IMR-90 (cell line): ENCODE data around the gene BICD1. TPM values are rescaled to one million over a fixed set of nuclear protein-coding genes. Genes with fewer than 3 reads are reported as not detected.

Experiments
- ATAC-seq: fragments of 200-7000 bp; cut with Tn5 transposase; 2 replicates; pipeline ENCODE4 v1.9.1; 2020; ENCODE audit warnings: low read depth, mild to moderate bottlenecking, moderate library complexity
- BruUV-seq: library from RNA; stranded (reverse); fragments of 400-500 nt; replicated peaks from 2 replicates; lab custom pipeline; 2021; lab: Mats Ljungman, UMichigan
- CTCF ChIA-PET: fragments of 300-600 bp; formaldehyde crosslinking; extraction: SDS; loops from one replicate; lab custom pipeline; 2021; ENCODE audit warnings: antibody characterized with exemption; lab: Yijun Ruan, JAX
- POLR2A ChIA-PET: fragments of 300-600 bp; sonication (Branson Sonifier 250); formaldehyde crosslinking; loops from one replicate; lab custom pipeline; 2022; ENCODE audit warnings: antibody characterized with exemption; ENCODE audit not compliant: unreplicated experiment; lab: Charles Lee
- DNase-seq: peaks from one replicate; pipeline ENCODE4 v3.0.0; 2013
- H2AFZ ChIP-seq: replicated peaks from 2 replicates; pipeline ENCODE3; 2013; ENCODE audit warnings: low read length, mild to moderate bottlenecking; ENCODE audit not compliant: poor library complexity
- H2AK5ac ChIP-seq: 2 replicates; pipeline ENCODE4 v1.6.1; 2013; ENCODE audit warnings: low read depth, low read length, inconsistent platforms
- H2AK9ac ChIP-seq: replicated peaks from 2 replicates; pipeline ENCODE3; 2013; ENCODE audit warnings: mild to moderate bottlenecking, low read depth, low read length, moderate library complexity; ENCODE audit not compliant: poor library complexity
- H2BK120ac ChIP-seq: 2 replicates; pipeline ENCODE4 v1.6.1; 2013; ENCODE audit warnings: low read depth, low read length, inconsistent platforms
- H2BK15ac ChIP-seq: 3 replicates; pipeline ENCODE4 v1.6.1; 2013; ENCODE audit warnings: low read depth, low read length, inconsistent platforms
- H2BK20ac ChIP-seq: 2 replicates; pipeline ENCODE4 v1.6.1; 2013; ENCODE audit warnings: low read depth, mild to moderate bottlenecking, inconsistent platforms, low read length, moderate library complexity
- H2BK5ac ChIP-seq: 2 replicates; pipeline ENCODE4 v1.6.1; 2013; ENCODE audit warnings: mild to moderate bottlenecking, low read depth, low read length, inconsistent platforms; ENCODE audit not compliant: poor library complexity, severe bottlenecking
- H3K14ac ChIP-seq: replicated peaks from 2 replicates; pipeline ENCODE4 v1.6.1; 2013; ENCODE audit warnings: low read depth, low read length, inconsistent platforms
- H3K18ac ChIP-seq: 2 replicates; pipeline ENCODE4 v1.6.1; 2013; ENCODE audit warnings: low read depth, low read length, control low read depth
- H3K23ac ChIP-seq: 2 replicates; pipeline ENCODE4 v1.6.1; 2013; ENCODE audit warnings: low read depth, low read length, inconsistent platforms
- H3K27ac ChIP-seq: 2 replicates; pipeline ENCODE4 v1.5.1; 2013; ENCODE audit warnings: mild to moderate bottlenecking, control low read depth, low read length; ENCODE audit not compliant: insufficient read depth
- H3K27me3 ChIP-seq: 2 replicates; pipeline ENCODE4 v1.6.1; 2013; ENCODE audit warnings: low read length; ENCODE audit not compliant: control insufficient read depth, insufficient read depth
- H3K36me3 ChIP-seq: 2 replicates; pipeline ENCODE4 v1.6.1; 2013; ENCODE audit warnings: low read length, mixed read lengths; ENCODE audit not compliant: control insufficient read depth, insufficient read depth
- H3K4ac ChIP-seq: 2 replicates; pipeline ENCODE4 v1.6.1; 2013; ENCODE audit warnings: low read depth, low read length, inconsistent platforms
- H3K4me1 ChIP-seq: 2 replicates; pipeline ENCODE4 v1.6.1; 2013; ENCODE audit warnings: low read length, mixed read lengths; ENCODE audit not compliant: control insufficient read depth, insufficient read depth
- H3K4me2 ChIP-seq: 2 replicates; pipeline ENCODE4 v1.6.1; 2013; ENCODE audit warnings: low read depth, mild to moderate bottlenecking, control low read depth, low read length, moderate library complexity
- H3K4me3 ChIP-seq: 2 replicates; pipeline ENCODE4 v1.5.1; 2013; ENCODE audit warnings: low read depth, mild to moderate bottlenecking, control low read depth, low read length, moderate library complexity; ENCODE audit not compliant: insufficient read depth
- H3K56ac ChIP-seq: 2 replicates; pipeline ENCODE4 v1.6.1; 2013; ENCODE audit warnings: low read length, inconsistent platforms; ENCODE audit not compliant: insufficient read depth; ENCODE audit errors: extremely low read depth
- H3K79me1 ChIP-seq, 2 experiments: 2 replicates each; pipeline ENCODE4 v1.6.1; 2013; ENCODE audit warnings: low read length in 2 of 2, inconsistent platforms in 1 of 2, low read depth in 1 of 2
- H3K9ac ChIP-seq: 2 replicates; pipeline ENCODE4 v1.6.1; 2013; ENCODE audit warnings: low read depth, low read length, control low read depth
- H3K9me1 ChIP-seq: 2 replicates; pipeline ENCODE4 v1.6.1; 2013; ENCODE audit warnings: low read length, inconsistent platforms; ENCODE audit not compliant: insufficient read depth
- H3K9me3 ChIP-seq: 2 replicates; pipeline ENCODE4 v1.6.1; 2013; ENCODE audit warnings: low read length; ENCODE audit not compliant: control insufficient read depth, insufficient read depth
- H4K20me1 ChIP-seq: 2 replicates; pipeline ENCODE4 v1.6.1; 2013; ENCODE audit warnings: low read length, inconsistent platforms; ENCODE audit not compliant: insufficient read depth
- H4K5ac ChIP-seq: 2 replicates; pipeline ENCODE4 v1.6.1; 2013; ENCODE audit warnings: mild to moderate bottlenecking, low read depth, low read length, control low read depth
- H4K8ac ChIP-seq, 2 experiments: 2 replicates each; pipeline ENCODE4 v1.6.1; 2013; ENCODE audit warnings: low read depth in 2 of 2, low read length in 2 of 2, control low read depth in 1 of 2, inconsistent platforms in 1 of 2
- H4K91ac ChIP-seq: 2 replicates; pipeline ENCODE4 v1.6.1; 2013; ENCODE audit warnings: low read depth, low read length, inconsistent platforms; ENCODE audit not compliant: insufficient read depth
- BHLHE40 ChIP-seq: fragments of 150-350 bp; IDR thresholded peaks from 2 replicates; pipeline ENCODE4 v1.6.1; 2016; ENCODE audit warnings: mild to moderate bottlenecking, low read depth, low read length
- CEBPB ChIP-seq: IDR thresholded peaks from 2 replicates; pipeline ENCODE4 v1.6.1; 2012; ENCODE audit warnings: low read depth, low read length, improper control_type of control experiment
- CHD1 ChIP-seq: IDR thresholded peaks from 2 replicates; pipeline ENCODE4 v1.6.1; 2012; ENCODE audit warnings: low read depth, low read length, improper control_type of control experiment
- FOS ChIP-seq: fragments of 150-350 bp; IDR thresholded peaks from 2 replicates; pipeline ENCODE4 v1.6.1; 2016; ENCODE audit warnings: low read depth, low read length
- MAFK ChIP-seq: IDR thresholded peaks from 2 replicates; pipeline ENCODE4 v1.6.1; 2012; ENCODE audit warnings: low read depth, low read length, improper control_type of control experiment
- MAZ ChIP-seq: IDR thresholded peaks from 2 replicates; pipeline ENCODE4 v1.6.1; 2012; ENCODE audit warnings: low read depth, mild to moderate bottlenecking, low read length, improper control_type of control experiment, moderate library complexity, borderline replicate concordance
- MXI1 ChIP-seq: IDR thresholded peaks from 2 replicates; pipeline ENCODE4 v1.6.1; 2012; ENCODE audit warnings: low read depth, mild to moderate bottlenecking, low read length, moderate library complexity, borderline replicate concordance
- NFE2L2 ChIP-seq: fragments of 150-350 bp; IDR thresholded peaks from 2 replicates; pipeline ENCODE4 v1.6.1; 2016; ENCODE audit warnings: low read depth, mild to moderate bottlenecking, low read length
- POLR2A ChIP-seq: IDR thresholded peaks from 2 replicates; pipeline ENCODE4 v1.6.1; 2012; ENCODE audit warnings: mild to moderate bottlenecking, low read depth, low read length
- RAD21 ChIP-seq: IDR thresholded peaks from 2 replicates; pipeline ENCODE4 v1.6.1; 2012; ENCODE audit warnings: low read length, improper control_type of control experiment
- RCOR1 ChIP-seq: IDR thresholded peaks from 2 replicates; pipeline ENCODE4 v1.6.1; 2012; ENCODE audit warnings: mild to moderate bottlenecking, low read length, improper control_type of control experiment; ENCODE audit not compliant: insufficient replicate concordance
- RFX5 ChIP-seq: IDR thresholded peaks from 2 replicates; pipeline ENCODE4 v1.8.0; 2012; ENCODE audit warnings: low read depth, mild to moderate bottlenecking, low read length, moderate library complexity
- SMC3 ChIP-seq: fragments of 150-350 bp; IDR thresholded peaks from 2 replicates; pipeline ENCODE4 v1.6.1; 2016; ENCODE audit warnings: low read depth, mild to moderate bottlenecking, antibody characterized with exemption, low read length, moderate library complexity
- WGBS, 2 experiments: methylation state at CpG; one replicate each; pipeline versions ENCODE4 v1.1.5 to v1.1.7; 2013; ENCODE audit warnings: missing lambda C conversion rate in 2 of 2; ENCODE audit not compliant: insufficient read length in 1 of 2; ENCODE audit errors: extremely low coverage in 2 of 2; 5-methylcytosine and 5-hydroxymethylcytosine counted together
- dilution Hi-C: fragments of 300-500 bp; cut with HindIII; formaldehyde crosslinking; loops from one replicate; pipeline ENCODE4 v1.14.3; 2018; ENCODE audit warnings: low sequenced_read_pairs; ENCODE audit not compliant: unreplicated experiment
- in situ Hi-C: fragments of 300-500 bp; cut with MboI; formaldehyde crosslinking; loops from 3 replicates; pipeline ENCODE4 v1.14.3; 2019; ENCODE audit warnings: low sequenced_read_pairs, inconsistent platforms, mixed read lengths
- intact Hi-C: fragments of 100-400 bp; cut with micrococcal nuclease; formaldehyde crosslinking; loops from 2 replicates; pipeline ENCODE4 v1.10.0; 2022
- polyA plus RNA-seq, 3 experiments: library from polyadenylated mRNA; depleted of rRNA; stranded (reverse); fragments of >200 nt; gene quantifications; 2 replicates each; pipeline ENCODE4 v1.2.3, GENCODE V29; 2012; ENCODE audit warnings: low replicate concordance in 1 of 3
- total RNA-seq: library from RNA; depleted of rRNA; stranded (reverse); fragments of >200 nt; gene quantifications from 2 replicates; pipeline ENCODE4 v1.2.3, GENCODE V29; 2012
- TF ChIP-seq, protein P1 (sequence below): fragments of 150-350 bp; IDR thresholded peaks from 2 replicates; pipeline ENCODE4 v1.6.1; 2016; ENCODE audit warnings: low read depth, mild to moderate bottlenecking, low read length, moderate library complexity, borderline replicate concordance
- TF ChIP-seq, protein P2 (sequence below): conservative IDR thresholded peaks from 2 replicates; pipeline ENCODE4 v1.5.1; 2012; ENCODE audit warnings: mild to moderate bottlenecking, low read depth, low read length, improper control_type of control experiment
- TF ChIP-seq, protein P3 (sequence below): fragments of 150-350 bp; IDR thresholded peaks from 2 replicates; pipeline ENCODE4 v1.6.1; 2017; ENCODE audit warnings: mild to moderate bottlenecking, antibody characterized with exemption, low read length, low read depth

Gene BICD1
- total and polyA plus RNA-seq, 2 of the 4 experiments (the other 2 are of a cell fraction): 17.2 to 21.8 TPM

DNA sequence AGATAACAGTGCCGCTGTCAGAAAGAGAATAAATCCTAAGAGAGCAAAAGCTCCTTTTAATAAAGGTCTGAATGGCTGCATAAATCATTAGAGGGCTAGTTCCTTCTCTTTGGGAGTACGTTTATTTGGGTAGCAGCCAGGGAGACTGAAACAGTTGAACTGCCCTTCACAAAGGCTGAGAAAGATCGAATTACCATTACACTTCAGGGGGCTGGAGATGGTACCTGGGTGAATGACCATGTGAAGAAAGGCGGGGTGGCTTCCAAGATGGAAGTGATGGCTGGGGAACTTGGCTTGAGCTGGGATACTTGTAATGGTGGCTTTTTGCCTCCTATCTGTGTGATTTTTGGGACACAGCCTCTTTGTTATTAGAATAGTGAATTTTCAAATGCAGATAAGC, 291.0 kb downstream of the BICD1 start:
- Histone ChIP-seq H3K27ac (no peak overlapping the region), H3K9ac (no peak overlapping the region), H3K4me1 (no peaks in the 10 kb centered on the region), H3K4me2 (no peak overlapping the region), H2BK20ac (no peak overlapping the region), H2BK120ac (no peak overlapping the region), H2BK15ac (no peak overlapping the region), H2AK9ac (no peak overlapping the region), H3K14ac (no peak overlapping the region), H2BK5ac (no peak overlapping the region), H3K79me1 (no peaks in the 10 kb centered on the region), H3K56ac (no peak overlapping the region), H2AK5ac (no peak overlapping the region), H4K8ac (no peak overlapping the region), H4K91ac (no peak overlapping the region), H3K18ac (no peak overlapping the region), H4K5ac (no peak overlapping the region), H4K20me1 (no peaks in the 10 kb centered on the region; the same call in 1 of the 2 replicates), H3K9me1 (no peaks in the 10 kb centered on the region), H3K36me3 (no peaks in the 10 kb centered on the region), H3K23ac (no peak overlapping the region), H3K4ac (no peak overlapping the region), H3K27me3 (peaks cover 31% of the 10 kb centered on the region), H2AFZ (no peak overlapping the region), H3K9me3 (no peaks in the 10 kb centered on the region), H3K4me3 (no peak overlapping the region)
- dilution Hi-C loops: no loop called here
- TF ChIP-seq BHLHE40 (no peak), CHD1 (no peak), MAZ (no peak), RAD21 (no peak), NFE2L2 (no peak), FOS (no peak), MXI1 (no peak), SMC3 (no peak), CEBPB (no peak), POLR2A (no peak), RCOR1 (no peak), RFX5 (no peak), MAFK (no peak)
- TF ChIP-seq, protein P1, sequence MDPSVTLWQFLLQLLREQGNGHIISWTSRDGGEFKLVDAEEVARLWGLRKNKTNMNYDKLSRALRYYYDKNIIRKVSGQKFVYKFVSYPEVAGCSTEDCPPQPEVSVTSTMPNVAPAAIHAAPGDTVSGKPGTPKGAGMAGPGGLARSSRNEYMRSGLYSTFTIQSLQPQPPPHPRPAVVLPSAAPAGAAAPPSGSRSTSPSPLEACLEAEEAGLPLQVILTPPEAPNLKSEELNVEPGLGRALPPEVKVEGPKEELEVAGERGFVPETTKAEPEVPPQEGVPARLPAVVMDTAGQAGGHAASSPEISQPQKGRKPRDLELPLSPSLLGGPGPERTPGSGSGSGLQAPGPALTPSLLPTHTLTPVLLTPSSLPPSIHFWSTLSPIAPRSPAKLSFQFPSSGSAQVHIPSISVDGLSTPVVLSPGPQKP: no peak
- TF ChIP-seq, protein P2, sequence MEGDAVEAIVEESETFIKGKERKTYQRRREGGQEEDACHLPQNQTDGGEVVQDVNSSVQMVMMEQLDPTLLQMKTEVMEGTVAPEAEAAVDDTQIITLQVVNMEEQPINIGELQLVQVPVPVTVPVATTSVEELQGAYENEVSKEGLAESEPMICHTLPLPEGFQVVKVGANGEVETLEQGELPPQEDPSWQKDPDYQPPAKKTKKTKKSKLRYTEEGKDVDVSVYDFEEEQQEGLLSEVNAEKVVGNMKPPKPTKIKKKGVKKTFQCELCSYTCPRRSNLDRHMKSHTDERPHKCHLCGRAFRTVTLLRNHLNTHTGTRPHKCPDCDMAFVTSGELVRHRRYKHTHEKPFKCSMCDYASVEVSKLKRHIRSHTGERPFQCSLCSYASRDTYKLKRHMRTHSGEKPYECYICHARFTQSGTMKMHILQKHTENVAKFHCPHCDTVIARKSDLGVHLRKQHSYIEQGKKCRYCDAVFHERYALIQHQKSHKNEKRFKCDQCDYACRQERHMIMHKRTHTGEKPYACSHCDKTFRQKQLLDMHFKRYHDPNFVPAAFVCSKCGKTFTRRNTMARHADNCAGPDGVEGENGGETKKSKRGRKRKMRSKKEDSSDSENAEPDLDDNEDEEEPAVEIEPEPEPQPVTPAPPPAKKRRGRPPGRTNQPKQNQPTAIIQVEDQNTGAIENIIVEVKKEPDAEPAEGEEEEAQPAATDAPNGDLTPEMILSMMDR: no peak
- TF ChIP-seq, protein P3, sequence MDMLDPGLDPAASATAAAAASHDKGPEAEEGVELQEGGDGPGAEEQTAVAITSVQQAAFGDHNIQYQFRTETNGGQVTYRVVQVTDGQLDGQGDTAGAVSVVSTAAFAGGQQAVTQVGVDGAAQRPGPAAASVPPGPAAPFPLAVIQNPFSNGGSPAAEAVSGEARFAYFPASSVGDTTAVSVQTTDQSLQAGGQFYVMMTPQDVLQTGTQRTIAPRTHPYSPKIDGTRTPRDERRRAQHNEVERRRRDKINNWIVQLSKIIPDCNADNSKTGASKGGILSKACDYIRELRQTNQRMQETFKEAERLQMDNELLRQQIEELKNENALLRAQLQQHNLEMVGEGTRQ: no peak
- ChIA-PET CTCF (no interaction called here), POLR2A (interaction anchor here (0.5 kb wide), 1 partner anchor 302 kb away, joined by 3 read pairs; no protein-coding TSS in a partner anchor)
- ATAC-seq: no peak
- no CpG with 5 or more reads among the region's 4 CpGs for WGBS, 2 experiments
- BruUV-seq: no TSS peak
- in situ Hi-C loops: no loop called here
- intact Hi-C loops: no loop called here
- DNase-seq: no peak
